K562 (cell line): ENCODE results near the gene RUNX1. TPM values are rescaled to one million over a fixed set of nuclear protein-coding genes. Genes with fewer than 3 reads are reported as not detected.

Source experiments
- ATAC-seq: fragments of 200-7000 bp; cut with Tn5 transposase; 3 replicates; pipeline ENCODE4 v1.9.1; 2020; ENCODE audit warnings: moderate library complexity
- BruUV-seq: library from RNA; stranded (reverse); fragments of 400-500 nt; replicated peaks from 2 replicates; lab custom pipeline; 2021; lab: Mats Ljungman, UMichigan
- CTCF ChIA-PET: fragments of 300-600 bp; formaldehyde crosslinking; extraction: SDS; loops from one replicate; lab custom pipeline; 2021; ENCODE audit warnings: low intra/inter-chr PET ratio; lab: Yijun Ruan, JAX
- POLR2A ChIA-PET: fragments of 300-600, 350-650 bp; sonication (Branson Sonifier 250); formaldehyde crosslinking; extraction: SDS; loops from one replicate; lab custom pipeline; 2021; ENCODE audit warnings: antibody characterized with exemption, inconsistent platforms; lab: Yijun Ruan, JAX
- DNase-seq, 4 experiments: peaks; one replicate each; pipeline versions ENCODE4 v3.0.0 to v3.0.0-alpha.2; 2011 to 2018; ENCODE audit warnings: low spot score in 3 of 4, mixed read lengths in 3 of 4; ENCODE audit errors: extremely low read depth in 1 of 4
- FAIRE-seq: peaks from 2 replicates; lab custom pipeline; 2011; peaks lifted over from hg19 to GRCh38; lab: Jason Lieb, UNC
- H2AFZ ChIP-seq: 2 replicates; pipeline ENCODE4 v1.6.0; 2011; ENCODE audit warnings: low read depth, low read length, control low read depth, inconsistent platforms
- H3K27ac ChIP-seq: fragments of 200-600 bp; 3 replicates; pipeline ENCODE4 v1.8.0; 2011; ENCODE audit warnings: low read depth, mild to moderate bottlenecking, control low read depth, inconsistent platforms, low read length, moderate library complexity, mixed read lengths; ENCODE audit errors: extremely low read depth
- H3K27me3 ChIP-seq, 2 experiments: fragments of 300-600 bp in 1 of 2; 2 replicates in 1 of 2; 3 replicates in 1 of 2; pipeline versions ENCODE4 v1.6.0 to v1.8.0; 2011; ENCODE audit warnings: inconsistent platforms in 2 of 2, low read length in 2 of 2, mild to moderate bottlenecking in 1 of 2, mixed read lengths in 1 of 2, moderate library complexity in 1 of 2; ENCODE audit not compliant: control insufficient read depth in 2 of 2, insufficient read depth in 2 of 2
- H3K36me3 ChIP-seq: fragments of 300-600 bp; 3 replicates; pipeline ENCODE4 v1.8.0; 2011; ENCODE audit warnings: mild to moderate bottlenecking, low read length, inconsistent platforms; ENCODE audit not compliant: control insufficient read depth, insufficient read depth
- H3K4me1 ChIP-seq, 2 experiments: fragments of 200-600 bp in 1 of 2; replicated peaks in 1 of 2; 2 replicates in 1 of 2; 3 replicates in 1 of 2; pipeline versions ENCODE4 v1.5.1 to v1.8.0; 2011; ENCODE audit warnings: inconsistent platforms in 2 of 2, low read length in 2 of 2, mild to moderate bottlenecking in 1 of 2, mixed read lengths in 1 of 2, moderate library complexity in 1 of 2; ENCODE audit not compliant: control insufficient read depth in 2 of 2, insufficient read depth in 2 of 2
- H3K4me2 ChIP-seq: 2 replicates; pipeline ENCODE4 v1.6.1; 2011; ENCODE audit warnings: low read length, control low read depth, inconsistent platforms, mixed read lengths; ENCODE audit not compliant: insufficient read depth
- H3K4me3 ChIP-seq: fragments of 200-600 bp; sonication (generic), shearing (Covaris generic); 2 replicates; pipeline ENCODE4 v1.5.1; 2016; ENCODE audit warnings: control low read depth, inconsistent platforms
- H3K79me2 ChIP-seq: fragments of 200-600 bp; 3 replicates; pipeline ENCODE4 v1.8.0; 2011; ENCODE audit warnings: low read length, inconsistent platforms; ENCODE audit not compliant: control insufficient read depth, insufficient read depth
- H3K9ac ChIP-seq, 2 experiments: 2 replicates each; pipeline versions ENCODE4 v1.6.0 to v1.6.1; 2011; ENCODE audit warnings: low read depth in 2 of 2, low read length in 2 of 2, control low read depth in 1 of 2, inconsistent platforms in 1 of 2, mild to moderate bottlenecking in 1 of 2, mixed read lengths in 1 of 2; ENCODE audit not compliant: insufficient read depth in 1 of 2
- H3K9me1 ChIP-seq: one replicate; pipeline ENCODE4 v1.6.0; 2011; ENCODE audit warnings: inconsistent platforms, mild to moderate bottlenecking, low read length, moderate library complexity; ENCODE audit not compliant: control insufficient read depth, insufficient read depth
- H3K9me3 ChIP-seq: replicated peaks from 2 replicates; pipeline ENCODE4 v1.5.1; 2011; ENCODE audit warnings: low read depth, low read length, inconsistent platforms; ENCODE audit not compliant: control insufficient read depth, insufficient read depth
- H4K20me1 ChIP-seq: replicated peaks from 2 replicates; pipeline ENCODE4 v1.6.1; 2011; ENCODE audit warnings: low read length, inconsistent platforms, mixed read lengths; ENCODE audit not compliant: control insufficient read depth, insufficient read depth
- MEIS2 ChIP-seq: fragments of 450-650 bp; IDR thresholded peaks from 2 replicates; pipeline ENCODE4 v1.6.1; 2014; ENCODE audit warnings: mild to moderate bottlenecking; ENCODE audit not compliant: partially characterized antibody
- WGBS: fragments of 100-300 bp; shearing (Covaris generic); methylation state at CpG from one replicate; pipeline ENCODE4 v1.1.6; 2016; ENCODE audit warnings: low coverage, mixed read lengths; ENCODE audit not compliant: insufficient coverage; ENCODE audit errors: missing lambda C conversion rate; 5-methylcytosine and 5-hydroxymethylcytosine counted together
- in situ Hi-C: fragments of 300-500 bp; cut with MboI; formaldehyde crosslinking; loops from 4 replicates; pipeline ENCODE4 v1.15.0; 2018; ENCODE audit warnings: inconsistent platforms, mixed read lengths
- intact Hi-C: fragments of 100-400 bp; cut with micrococcal nuclease; formaldehyde crosslinking; loops from 2 replicates; pipeline ENCODE4 v1.14.2; 2022
- polyA plus RNA-seq, 8 experiments: library from polyadenylated mRNA; depleted of rRNA in 4 of 8; stranded (reverse) in 5 of 8; unstranded in 3 of 8; fragments of >200 nt; fragmentation: Nextera tagmentation in 2 of 8; fragmentation: Illumina TruSeq in 1 of 8; extraction: Ambion mirVana in 2 of 8; extraction: Trizol in 1 of 8; gene quantifications; 2 replicates each; pipeline versions ENCODE4 v1.2.1 to v1.2.3, GENCODE V29; 2011 to 2014; ENCODE audit warnings: inconsistent platforms in 1 of 8, missing spikeins in 1 of 8
- total RNA-seq, 7 experiments: library from RNA; depleted of rRNA in 6 of 7; stranded (reverse); fragments of >200 nt in 6 of 7; fragmentation: Illumina TruSeq in 2 of 7; extraction: Trizol in 2 of 7; gene quantifications; 2 replicates each; pipeline versions ENCODE4 v1.2.1 to v1.2.3, GENCODE V29; 2011 to 2021; ENCODE audit warnings: low replicate concordance in 1 of 7
- TF ChIP-seq, protein P1 (sequence below): fragments of 250-450 bp; sonication (Bioruptor Pico); IDR thresholded peaks from 2 replicates; pipeline ENCODE4 v1.4.0; 2020; ENCODE audit warnings: mild to moderate bottlenecking, moderate library complexity

RUNX1 gene
- total and polyA plus RNA-seq, 9 of the 15 experiments (the other 6 are each of a cell fraction or from before 2014, with no cell fraction given): 2.2 to 68.6 (median 17.8) TPM

DNA sequence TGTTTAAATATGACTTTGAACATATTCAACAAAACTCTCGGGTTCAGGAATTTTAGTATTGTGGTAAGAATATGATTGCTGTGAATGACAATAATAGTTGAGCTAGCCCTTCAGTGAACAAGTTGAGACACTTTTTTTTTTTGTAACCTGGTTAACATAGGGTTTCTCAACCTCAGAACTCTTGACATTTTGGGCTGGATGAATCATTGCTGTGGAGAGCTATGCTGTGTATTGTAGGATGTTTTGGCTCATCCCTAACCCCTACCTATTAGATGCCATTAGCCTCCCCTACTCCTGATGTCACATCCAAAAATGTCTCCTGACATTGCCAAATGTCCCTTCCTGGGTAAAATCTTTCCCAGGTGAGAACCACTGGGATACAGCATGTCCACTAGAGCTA lies 113.7 kb downstream of the RUNX1 start:
- in situ Hi-C loops: no loop called here
- POLR2A ChIA-PET: interaction anchor here (0.6 to 1.6 kb wide), 6 partner anchors 8 to 522 kb away, joined by 3 to 6 read pairs (median 4); no protein-coding TSS in a partner anchor
- Histone ChIP-seq H3K9ac (no peak overlapping the region), H3K27ac (no peak overlapping the region), H2AFZ (no peak overlapping the region), H3K27me3 (no peaks in the 10 kb centered on the region), H3K79me2 (no peaks in the 10 kb centered on the region), H3K4me3 (no peak overlapping the region), H3K36me3 (no peaks in the 10 kb centered on the region), H4K20me1 (no peaks in the 10 kb centered on the region), H3K9me1 (no peaks in the 10 kb centered on the region), H3K4me1 (peaks cover 4 to 28% of the 10 kb centered on the region in 2 experiments), H3K4me2 (no peak overlapping the region), H3K9me3 (no peaks in the 10 kb centered on the region)
- ATAC-seq (no peak), DNase-seq (no peak), FAIRE-seq (no peak)
- CTCF ChIA-PET: no interaction called here
- peak; percentile 8 for TF ChIP-seq MEIS2
- TF ChIP-seq, protein P1, sequence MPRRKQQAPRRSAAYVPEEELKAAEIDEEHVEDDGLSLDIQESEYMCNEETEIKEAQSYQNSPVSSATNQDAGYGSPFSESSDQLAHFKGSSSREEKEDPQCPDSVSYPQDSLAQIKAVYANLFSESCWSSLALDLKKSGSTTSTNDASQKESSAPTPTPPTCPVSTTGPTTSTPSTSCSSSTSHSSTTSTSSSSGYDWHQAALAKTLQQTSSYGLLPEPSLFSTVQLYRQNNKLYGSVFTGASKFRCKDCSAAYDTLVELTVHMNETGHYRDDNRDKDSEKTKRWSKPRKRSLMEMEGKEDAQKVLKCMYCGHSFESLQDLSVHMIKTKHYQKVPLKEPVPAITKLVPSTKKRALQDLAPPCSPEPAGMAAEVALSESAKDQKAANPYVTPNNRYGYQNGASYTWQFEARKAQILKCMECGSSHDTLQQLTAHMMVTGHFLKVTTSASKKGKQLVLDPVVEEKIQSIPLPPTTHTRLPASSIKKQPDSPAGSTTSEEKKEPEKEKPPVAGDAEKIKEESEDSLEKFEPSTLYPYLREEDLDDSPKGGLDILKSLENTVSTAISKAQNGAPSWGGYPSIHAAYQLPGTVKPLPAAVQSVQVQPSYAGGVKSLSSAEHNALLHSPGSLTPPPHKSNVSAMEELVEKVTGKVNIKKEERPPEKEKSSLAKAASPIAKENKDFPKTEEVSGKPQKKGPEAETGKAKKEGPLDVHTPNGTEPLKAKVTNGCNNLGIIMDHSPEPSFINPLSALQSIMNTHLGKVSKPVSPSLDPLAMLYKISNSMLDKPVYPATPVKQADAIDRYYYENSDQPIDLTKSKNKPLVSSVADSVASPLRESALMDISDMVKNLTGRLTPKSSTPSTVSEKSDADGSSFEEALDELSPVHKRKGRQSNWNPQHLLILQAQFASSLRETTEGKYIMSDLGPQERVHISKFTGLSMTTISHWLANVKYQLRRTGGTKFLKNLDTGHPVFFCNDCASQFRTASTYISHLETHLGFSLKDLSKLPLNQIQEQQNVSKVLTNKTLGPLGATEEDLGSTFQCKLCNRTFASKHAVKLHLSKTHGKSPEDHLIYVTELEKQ (CRISPR knock-in tag): no peak
- 58% methylated on average over 1 of the region's 1 CpG for WGBS
- BruUV-seq: no TSS peak
- intact Hi-C loops: no loop called here
